GM21390 (cell line): ENCODE data around the gene DPEP1.
"Not testable (repeated sequence)": the region's sequence is repeated elsewhere in the genome, so short reads cannot be mapped to it uniquely, and the experiment has no call there.

Source experiments
- ATAC-seq: cut with Tn5 transposase; IDR thresholded peaks from one replicate; pipeline ENCODE4 v1.9.1; 2021; ENCODE audit not compliant: unreplicated experiment

The DPEP1 gene

DNA sequence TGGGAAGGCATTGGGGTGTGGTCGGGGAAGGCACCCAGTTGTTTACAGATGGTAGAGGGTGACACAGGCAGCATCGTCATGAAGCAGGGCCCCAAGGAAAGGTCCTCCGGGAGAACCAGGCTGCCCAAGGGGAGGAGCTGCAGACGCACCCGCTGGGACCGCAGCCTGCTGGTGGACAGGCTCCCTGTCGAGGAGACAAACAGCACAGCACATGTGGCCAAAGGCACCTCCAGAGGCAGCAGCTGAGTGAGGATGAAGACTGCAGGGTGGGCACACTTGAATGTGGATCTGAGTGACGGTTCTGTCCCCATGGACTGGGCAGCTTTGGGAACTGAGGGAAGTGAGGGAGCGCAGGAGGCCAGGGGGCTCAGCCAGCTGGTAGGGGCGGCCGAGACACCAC lies 31.7 kb downstream of the DPEP1 start:
- no peak for ATAC-seq

- ATAC-seq = no peak
Measured at GRCh38 chr16:89646270-89646669, 32.8 kb downstream of the DPEP1 start.

GRCh38 chr16:89646906-89647305 lies 33.5 kb downstream of the DPEP1 start:
- ATAC-seq = no peak

- ATAC-seq = no peak
Measured at GRCh38 chr16:89651584-89651983, 38.1 kb downstream of the DPEP1 start.

DNA sequence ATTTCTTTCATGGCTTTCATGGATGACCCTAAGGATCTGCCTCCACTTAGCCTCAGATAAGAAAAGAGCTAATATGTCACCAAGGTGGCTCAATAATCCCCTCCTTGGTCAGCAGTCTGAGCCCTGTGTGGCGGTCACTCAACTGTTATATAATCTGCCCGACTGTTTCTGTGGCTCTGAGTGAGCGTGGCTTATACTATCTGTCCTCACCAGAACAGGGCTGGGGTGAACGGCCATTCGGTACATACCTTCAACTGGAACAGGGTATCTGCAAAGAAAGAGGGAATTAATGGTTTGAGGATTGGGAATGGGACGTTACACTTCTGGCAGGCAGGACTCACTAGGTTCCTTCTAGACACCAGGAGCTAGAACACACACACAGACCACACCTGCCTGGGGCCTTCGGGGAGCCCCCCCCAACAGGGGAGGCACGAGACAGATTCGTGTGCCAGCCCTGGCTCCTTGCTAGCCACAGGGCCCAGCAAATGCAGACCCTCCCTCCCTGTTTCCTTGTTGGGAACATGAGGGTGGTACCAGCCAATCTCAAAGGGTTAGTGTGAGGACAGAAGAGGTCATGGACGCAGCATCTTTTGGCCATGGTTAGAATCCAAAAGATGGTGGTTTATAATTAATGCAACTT lies 40.3 kb downstream of the DPEP1 start:
- no peak for ATAC-seq

- ATAC-seq = no peak
Measured at GRCh38 chr16:89655062-89655643, 41.7 kb downstream of the DPEP1 start.

- no peak for ATAC-seq
Measured at GRCh38 chr16:89656435-89657121, 43.1 kb downstream of the DPEP1 start.

DNA sequence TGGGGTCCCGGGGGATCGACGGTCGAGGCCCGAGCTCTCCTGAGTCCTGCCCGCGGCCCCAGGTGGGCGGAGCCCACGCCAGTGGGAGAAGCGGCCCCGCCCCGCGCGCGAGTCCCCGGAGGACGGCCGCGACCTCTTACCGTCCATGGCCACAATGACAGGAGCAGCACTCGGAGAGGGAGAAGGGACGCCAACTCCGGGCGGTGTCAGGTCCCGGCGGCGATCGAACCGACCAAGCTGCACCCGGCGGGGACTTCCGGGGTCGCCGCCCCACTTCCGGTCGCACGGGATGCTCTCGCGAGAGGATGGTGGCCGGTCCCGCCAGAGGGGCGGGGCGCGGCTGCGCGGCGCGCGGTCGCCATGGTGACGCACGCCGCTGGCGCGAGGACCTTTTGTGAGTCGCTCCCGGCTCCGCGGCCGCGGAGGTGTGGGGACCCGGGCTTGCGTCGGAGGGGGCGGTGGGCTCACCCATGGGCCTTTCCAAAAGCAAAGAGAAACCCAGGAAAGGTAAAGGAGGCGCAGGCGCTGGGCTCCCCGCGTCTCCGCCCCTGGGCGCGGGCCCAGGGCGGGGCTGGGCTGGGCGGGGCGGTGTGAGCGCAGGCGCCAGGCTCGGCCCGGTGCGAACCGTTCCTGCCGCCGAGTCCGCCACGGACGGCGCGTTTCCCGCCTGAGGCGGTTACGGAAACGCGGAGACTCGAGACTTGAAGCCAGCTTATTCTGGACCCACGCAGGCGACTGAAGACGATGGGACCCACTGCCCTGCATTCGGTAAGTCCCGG lies 44.2 kb downstream of the DPEP1 start, which contains the start of the genes CHMP1A and SPATA33:
TSS of gene CHMP1A (minus strand) at position 267 of the 779 bp plus-strand sequence. CDS start at position 147, 120 bp downstream.
TSS of gene SPATA33 (plus strand) at position 395 of the 779 bp plus-strand sequence. CDS start at position 471, 76 bp downstream.
- ATAC-seq = peak; percentile 80

DNA sequence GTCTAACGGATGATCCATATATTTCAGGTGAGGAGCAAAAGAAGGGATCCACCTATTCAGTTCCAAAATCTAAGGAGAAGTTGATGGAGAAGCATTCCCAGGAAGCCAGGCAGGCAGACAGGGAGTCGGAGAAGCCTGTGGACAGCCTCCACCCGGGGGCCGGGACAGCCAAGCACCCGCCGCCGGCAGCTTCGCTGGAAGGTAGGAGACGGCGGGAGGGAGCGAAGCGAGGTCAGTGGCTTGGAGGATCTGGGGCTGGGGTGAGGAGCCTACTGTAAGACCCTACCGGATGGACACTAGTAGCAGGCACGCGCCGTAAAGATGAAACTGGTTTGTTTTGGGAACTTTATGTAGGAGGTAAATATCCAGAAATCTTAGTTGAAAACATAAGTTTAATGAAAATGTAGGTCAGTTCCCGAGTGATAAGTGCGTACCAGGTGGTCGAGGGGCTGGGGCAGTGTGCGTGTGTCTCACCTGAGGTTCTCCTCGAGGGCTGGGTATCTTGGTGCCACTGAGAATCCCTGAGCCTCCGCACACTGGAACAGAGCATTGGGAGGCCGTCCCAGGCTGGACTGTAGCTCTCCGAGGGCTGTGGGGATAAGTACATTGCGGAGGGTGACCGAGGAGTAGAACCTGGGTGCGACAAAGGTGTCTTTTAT lies 44.9 kb downstream of the DPEP1 start:
- no peak for ATAC-seq

- no peak for ATAC-seq
Measured at GRCh38 chr16:89660146-89660545, 46.7 kb downstream of the DPEP1 start.

- ATAC-seq = no peak
Measured at GRCh38 chr16:89661215-89661614, 47.8 kb downstream of the DPEP1 start.

- ATAC-seq = not testable (repeated sequence)
Measured at GRCh38 chr16:89664238-89664637, 50.8 kb downstream of the DPEP1 start.

- ATAC-seq = not testable (repeated sequence)
Measured at GRCh38 chr16:89667000-89667399, 53.6 kb downstream of the DPEP1 start.

DNA sequence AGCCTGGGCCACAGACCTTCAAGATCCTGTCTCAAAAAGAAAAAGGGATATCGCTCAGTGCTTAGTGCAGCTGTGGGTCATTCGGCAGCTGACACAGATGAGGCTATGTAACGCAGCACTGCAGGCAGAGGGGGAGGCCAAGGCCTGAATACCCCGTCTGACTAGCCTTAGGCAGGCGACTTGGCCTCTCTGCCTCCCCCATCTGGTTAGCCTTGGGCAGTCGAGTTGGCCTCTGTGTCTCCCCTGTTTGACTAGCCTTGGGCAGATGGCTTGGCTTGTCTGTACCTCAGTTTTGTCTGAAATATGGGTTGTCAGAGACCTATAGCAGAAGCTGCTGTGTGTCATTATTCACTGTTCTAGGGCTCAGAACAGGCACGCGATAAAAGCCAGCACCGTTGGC lies 54.2 kb downstream of the DPEP1 start:
- ATAC-seq = no peak

DNA sequence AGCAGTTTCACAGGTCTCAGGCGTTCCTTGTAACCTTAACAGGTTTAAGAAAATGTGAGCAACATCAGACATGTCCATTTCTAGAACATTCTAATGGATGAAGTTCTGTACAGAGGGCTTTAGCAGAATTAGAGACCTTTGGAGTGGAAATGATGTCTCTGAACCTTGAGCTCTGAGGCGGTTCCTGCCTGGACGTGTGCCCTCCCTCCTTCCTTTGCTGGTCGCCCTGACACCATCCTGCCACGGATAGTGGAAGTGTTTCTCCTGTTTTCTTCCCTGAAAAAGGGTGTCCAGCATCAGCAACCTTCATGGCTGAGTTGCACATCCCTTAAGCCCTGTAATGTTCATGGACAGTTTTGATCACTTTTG lies 55.3 kb downstream of the DPEP1 start:
- no peak for ATAC-seq

- no peak for ATAC-seq
Measured at GRCh38 chr16:89669755-89670154, 56.3 kb downstream of the DPEP1 start.

- no peak for ATAC-seq
Measured at GRCh38 chr16:89670496-89671431, 57.3 kb downstream of the DPEP1 start.

DNA sequence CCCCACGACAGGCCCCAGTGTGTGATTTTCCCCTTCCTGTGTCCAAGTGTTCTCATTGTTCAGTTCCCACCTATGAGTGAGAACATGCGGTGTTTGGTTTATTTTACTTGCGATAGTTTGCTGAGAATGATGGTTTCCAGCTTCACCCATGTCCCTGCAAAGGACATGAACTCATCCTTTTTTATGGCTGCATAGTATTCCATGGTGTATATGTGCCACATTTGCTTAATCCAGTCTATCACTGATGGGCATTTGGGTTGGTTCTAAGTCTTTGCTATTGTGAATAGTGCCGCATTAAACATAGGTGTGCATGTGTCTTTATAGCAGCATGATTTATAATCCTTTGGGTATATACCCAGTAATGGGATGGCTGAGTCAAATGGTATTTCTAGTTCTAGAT lies 58.1 kb downstream of the DPEP1 start:
- not testable (repeated sequence) for ATAC-seq

DNA sequence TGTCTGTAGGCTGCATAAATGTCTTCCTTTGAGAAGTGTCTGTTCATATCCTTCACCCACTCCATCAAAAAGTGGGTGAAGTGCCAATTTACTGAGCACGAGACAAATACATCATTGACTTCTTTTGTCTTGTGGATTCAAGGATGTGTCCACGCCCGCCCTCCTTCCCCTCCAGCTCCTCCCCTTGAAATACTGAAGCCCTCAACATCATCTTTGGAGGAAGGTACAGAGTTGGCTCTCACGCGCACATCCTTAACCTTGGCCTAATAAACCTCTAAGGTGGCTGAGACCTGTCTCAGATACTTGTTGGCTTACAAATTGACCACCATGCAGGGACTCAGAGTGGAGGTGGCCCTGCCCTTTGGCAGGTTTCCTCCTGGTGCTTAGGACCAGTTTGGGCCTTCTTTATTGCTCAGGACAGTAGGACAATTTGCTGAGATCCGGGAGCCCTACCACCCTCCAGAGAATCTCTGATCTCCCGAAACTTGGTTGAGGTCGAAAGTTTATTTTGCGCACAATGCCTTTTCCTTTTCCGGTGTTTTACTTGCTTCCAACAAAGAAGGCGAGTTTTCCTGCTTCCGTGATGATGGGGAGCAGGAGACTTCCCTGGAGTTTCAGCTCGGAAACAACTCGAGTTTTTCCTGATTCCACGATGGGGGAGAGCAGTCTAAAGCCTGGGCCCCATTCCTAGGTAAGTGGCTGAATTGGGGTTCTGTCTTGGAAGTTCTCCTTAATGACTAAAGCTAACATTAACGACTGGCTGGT lies 58.9 kb downstream of the DPEP1 start:
- ATAC-seq = no peak
